BJ (cell line): ENCODE data around the gene FARP1. TPM values are rescaled to one million over a fixed set of nuclear protein-coding genes. Genes with fewer than 3 reads are reported as not detected.

Experiments
- CTCF ChIA-PET: fragments of 350-600 bp; formaldehyde crosslinking; extraction: SDS; loops from one replicate; lab custom pipeline; 2021; ENCODE audit warnings: antibody characterized with exemption, inconsistent platforms; lab: Yijun Ruan, JAX
- POLR2A ChIA-PET: fragments of 300-600 bp; sonication (Branson Sonifier 250); formaldehyde crosslinking; extraction: SDS; loops from one replicate; lab custom pipeline; 2021; ENCODE audit warnings: antibody characterized with exemption; lab: Charles Lee
- DNase-seq: peaks from one replicate; pipeline ENCODE4 v3.0.0-alpha.2; 2011; ENCODE audit warnings: low read depth
- H3K27me3 ChIP-seq: 2 replicates; pipeline ENCODE4 v1.6.0; 2011; ENCODE audit warnings: low read length; ENCODE audit not compliant: control insufficient read depth, insufficient read depth
- H3K36me3 ChIP-seq: 2 replicates; pipeline ENCODE4 v1.5.1; 2011; ENCODE audit warnings: low read length; ENCODE audit not compliant: control insufficient read depth, insufficient read depth
- H3K4me3 ChIP-seq: 2 replicates; pipeline ENCODE4 v1.5.1; 2011; ENCODE audit warnings: low read depth, mild to moderate bottlenecking, control low read depth, low read length
- CTCF ChIP-seq: IDR thresholded peaks from 2 replicates; pipeline ENCODE4 v1.5.1; 2011; ENCODE audit warnings: low read depth, mild to moderate bottlenecking, control low read depth, inconsistent platforms, low read length, moderate library complexity; ENCODE audit not compliant: insufficient read depth
- polyA minus RNA-seq: library from RNA; depleted of rRNA, polyadenylated mRNA; stranded (reverse); fragments of >200 nt; gene quantifications from 2 replicates; pipeline ENCODE4 v1.2.3, GENCODE V29; 2011; rRNA and poly(A)+ RNA removed
- polyA plus RNA-seq: library from polyadenylated mRNA; depleted of rRNA; stranded (reverse); fragments of >200 nt; gene quantifications from 2 replicates; pipeline ENCODE4 v1.2.3, GENCODE V29; 2011; rRNA removed

The FARP1 gene
- 64.0 and 76.9 TPM in 2 replicates for polyA plus RNA-seq
- 100 and 120 TPM in 2 replicates for polyA minus RNA-seq

- H3K4me3 ChIP-seq: peak within 1 kb of the TSS; percentile 52
- no peaks in the 10 kb centered on the region for H3K27me3 ChIP-seq
- ChIA-PET CTCF (interaction anchor here (0.6 to 1.6 kb wide), 4 partner anchors 13 to 156 kb away, joined by 3 to 7 read pairs (median 4); no protein-coding TSS in a partner anchor), POLR2A (interaction anchor here (0.6 kb wide), 1 partner anchor 244 kb away, joined by 3 read pairs; no protein-coding TSS in a partner anchor)
- TF ChIP-seq CTCF: no peak
- H3K36me3 ChIP-seq: no peaks in the 10 kb centered on the region
- DNase-seq: no peak
Measured at GRCh38 chr13:98142380-98143156, at the start of gene FARP1. Gene FARP1, plus strand, starts transcription at chr13:98143094. Its CDS starts 70,149 bp downstream, at chr13:98213243.

- no peaks in the 10 kb centered on the region for H3K27me3 ChIP-seq
- ChIA-PET POLR2A (no interaction called here), CTCF (interaction anchor here (0.7 to 1.7 kb wide), 3 partner anchors 9 to 14 kb away, joined by 4 read pairs; no protein-coding TSS in a partner anchor)
- no peak for DNase-seq
- no peaks in the 10 kb centered on the region for H3K36me3 ChIP-seq
- TF ChIP-seq CTCF: no peak
- no peak overlapping the region for H3K4me3 ChIP-seq
Measured at GRCh38 chr13:98094678-98095266, 48.1 kb upstream of the FARP1 start.

- ChIA-PET CTCF (interaction anchor here (0.8 to 1.3 kb wide), 2 partner anchors 13 to 558 kb away, joined by 3 to 4 read pairs; no protein-coding TSS in a partner anchor), POLR2A (no interaction called here)
Measured at GRCh38 chr13:98096059-98096458, 46.8 kb upstream of the FARP1 start.

GRCh38 chr13:98097749-98098148 lies 45.1 kb upstream of the FARP1 start:
- Histone ChIP-seq H3K4me3 (no peak overlapping the region), H3K36me3 (no peaks in the 10 kb centered on the region), H3K27me3 (no peaks in the 10 kb centered on the region)
- ChIA-PET CTCF (no interaction called here), POLR2A (no interaction called here)
- DNase-seq: no peak
- TF ChIP-seq CTCF: no peak

More at GRCh38 chr13:98096059-98096458, 46.8 kb upstream of the FARP1 start:
- TF ChIP-seq CTCF: no peak
- H3K27me3 ChIP-seq: no peaks in the 10 kb centered on the region
- DNase-seq: no peak
- no peaks in the 10 kb centered on the region for H3K36me3 ChIP-seq
- no peak overlapping the region for H3K4me3 ChIP-seq

GRCh38 chr13:98098516-98098915 lies 44.4 kb upstream of the FARP1 start:
- TF ChIP-seq CTCF: no peak
- no peaks in the 10 kb centered on the region for H3K27me3 ChIP-seq
- no peak overlapping the region for H3K4me3 ChIP-seq
- DNase-seq: no peak
- H3K36me3 ChIP-seq: no peaks in the 10 kb centered on the region
- ChIA-PET POLR2A (no interaction called here), CTCF (no interaction called here)
